ENCODE data around the gene SLC25A43.
"Not testable (repeated sequence)": the region's sequence is repeated elsewhere in the genome, so short reads cannot be mapped to it uniquely, and the experiment has no call there.

The SLC25A43 gene

DNA sequence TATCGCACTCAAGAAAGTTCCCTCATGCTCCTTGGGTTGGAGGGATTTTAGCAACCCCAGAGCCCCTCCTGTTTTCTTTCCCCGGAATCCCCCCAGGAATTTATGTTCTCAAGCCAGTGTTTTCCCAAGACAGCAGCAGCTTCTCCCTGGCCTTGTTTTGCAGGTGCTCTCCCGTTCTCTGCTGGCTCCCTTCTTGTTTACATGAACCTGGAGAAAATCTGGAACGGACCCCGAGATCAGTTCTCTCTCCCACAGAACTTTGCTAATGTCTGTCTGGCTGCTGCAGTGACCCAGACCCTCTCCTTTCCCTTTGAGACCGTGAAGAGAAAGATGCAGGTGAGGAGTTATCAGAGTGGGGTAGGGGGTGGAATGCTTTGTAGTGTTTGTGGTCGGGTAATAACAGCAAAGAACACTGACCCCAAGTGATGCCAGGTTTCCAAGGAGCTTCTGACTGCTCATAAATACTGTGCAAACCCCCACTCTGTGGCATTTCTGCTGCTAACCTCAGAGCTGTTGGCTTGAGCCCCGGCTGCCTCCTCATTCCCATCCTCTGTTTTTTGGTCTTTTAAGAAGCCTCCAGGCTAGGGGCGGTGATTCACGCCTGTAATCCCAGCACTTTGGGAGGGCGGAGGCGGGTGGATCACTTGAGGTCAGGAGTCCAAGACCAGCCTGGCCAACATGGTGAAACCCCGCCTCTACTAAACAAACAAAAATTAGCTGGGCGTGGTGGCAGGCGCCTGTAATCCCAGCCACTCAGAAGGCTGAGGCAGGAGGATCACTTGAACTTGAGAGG is 11.1 kb downstream of the SLC25A43 start:
- no peak for DNase-seq

DNA sequence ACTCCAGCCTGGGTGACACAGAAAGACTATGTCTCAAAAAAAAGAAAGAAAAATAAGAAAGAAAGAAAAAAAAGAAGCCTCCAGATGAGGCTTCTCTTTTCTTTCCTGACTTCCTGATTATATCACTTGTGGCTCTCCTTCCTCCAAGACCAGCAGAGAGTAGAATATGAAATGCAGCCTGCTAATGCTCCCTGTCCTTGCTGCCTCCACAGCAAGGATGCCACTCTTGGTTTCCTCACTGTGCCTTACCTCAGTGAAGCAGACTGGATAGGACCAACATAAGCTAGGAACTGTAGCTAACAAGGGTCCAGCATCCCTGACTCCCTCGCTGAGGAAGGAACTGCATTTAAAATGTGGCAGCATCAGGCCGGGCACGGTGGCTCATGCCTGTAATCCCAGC is 11.7 kb downstream of the SLC25A43 start:
- DNase-seq = no peak

DNA sequence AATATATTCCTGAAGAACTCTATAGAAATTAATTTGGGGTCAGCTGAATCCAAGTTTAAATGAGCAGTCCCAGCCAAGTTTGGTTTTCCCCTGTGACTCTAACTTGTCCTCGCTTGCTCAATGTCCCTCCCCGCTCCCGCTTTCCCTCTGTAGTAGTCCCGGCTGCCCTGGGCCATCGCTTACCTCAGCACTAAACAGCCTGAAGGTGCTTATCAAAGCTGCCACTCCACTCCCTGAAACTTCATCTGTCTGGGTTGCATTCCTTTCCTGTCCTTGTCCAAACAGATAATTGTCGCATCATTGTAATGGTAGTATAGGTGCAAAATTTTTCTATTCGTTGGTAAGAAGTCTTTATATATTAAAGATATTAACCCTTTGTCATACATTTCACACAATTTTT is 12.8 kb downstream of the SLC25A43 start:
- DNase-seq = no peak

DNA sequence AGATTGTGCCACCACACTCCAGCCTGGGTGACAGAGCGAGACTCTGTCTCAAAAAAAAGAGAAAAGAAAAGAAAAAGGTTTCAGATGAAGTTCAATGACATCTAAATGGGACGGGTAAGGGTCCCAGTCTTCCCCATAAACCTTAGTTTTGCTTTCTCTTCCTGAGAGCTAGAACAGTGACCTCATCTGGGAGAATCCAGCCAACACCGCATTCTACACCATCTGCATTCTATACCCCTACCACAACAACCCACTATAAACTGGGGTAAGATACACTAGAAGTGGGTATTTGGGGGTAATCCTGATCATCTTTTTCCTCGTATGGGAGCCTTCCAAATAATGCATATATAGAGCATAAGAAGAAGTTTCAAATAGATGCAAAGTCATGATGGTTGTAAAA is 18.2 kb downstream of the SLC25A43 start:
- no peak for DNase-seq

DNA sequence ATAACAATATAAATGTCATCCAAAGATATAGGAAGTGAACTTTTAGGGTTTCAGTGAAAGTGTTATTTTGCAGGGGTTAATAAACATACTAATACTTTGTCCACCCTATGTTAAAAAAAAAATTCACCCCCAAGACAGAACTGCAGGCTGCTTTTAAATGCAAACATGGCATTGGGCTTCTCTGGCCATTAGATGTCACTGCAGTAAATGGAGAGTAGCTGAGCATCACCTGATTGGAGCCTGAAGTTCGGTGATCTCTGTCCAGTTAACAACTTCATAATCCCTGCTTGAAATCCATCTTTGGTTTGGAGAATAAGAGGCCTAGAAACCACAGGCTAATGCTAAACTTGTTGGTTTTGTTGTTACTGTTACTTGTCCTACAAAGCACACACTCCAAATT is 18.7 kb downstream of the SLC25A43 start:
- DNase-seq = no peak

DNA sequence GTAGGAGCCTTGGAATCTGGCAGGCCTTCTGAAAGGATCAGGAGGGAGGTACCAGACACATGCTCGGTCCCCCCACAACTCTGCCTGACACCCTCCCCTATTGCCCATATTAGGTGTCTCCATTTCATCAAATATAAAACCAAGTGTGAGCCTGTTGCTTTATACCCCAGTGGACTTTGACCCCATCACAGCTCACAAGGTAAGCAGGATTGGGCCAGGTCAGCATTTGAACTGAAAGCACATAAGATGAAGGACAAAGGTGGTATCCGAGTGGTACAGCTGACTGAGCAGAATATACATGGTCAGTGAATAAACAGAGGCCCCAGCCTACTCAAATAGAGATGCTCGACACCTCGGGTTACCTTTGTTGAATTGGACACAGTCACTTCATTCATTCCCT is 20.0 kb downstream of the SLC25A43 start:
- no peak for DNase-seq

DNA sequence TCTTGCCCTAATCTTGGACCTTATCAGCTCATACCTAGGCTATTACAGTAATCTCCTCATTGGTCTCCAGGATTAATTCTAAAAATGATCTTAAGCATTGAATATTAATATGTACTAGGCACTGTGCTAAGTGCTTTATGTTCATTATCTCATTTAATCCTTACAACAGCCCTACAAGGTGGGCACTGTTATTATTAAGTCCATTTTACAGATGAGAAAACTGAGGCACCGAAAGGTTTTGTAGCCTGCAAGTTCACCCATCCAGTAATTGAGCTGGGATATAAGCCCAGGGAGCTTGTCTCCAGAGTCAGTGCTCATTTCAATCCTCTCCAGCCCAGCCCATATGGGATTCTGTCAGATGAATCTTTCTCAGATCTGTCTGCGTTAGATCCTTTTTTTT is 20.8 kb downstream of the SLC25A43 start:
- no peak for DNase-seq

DNA sequence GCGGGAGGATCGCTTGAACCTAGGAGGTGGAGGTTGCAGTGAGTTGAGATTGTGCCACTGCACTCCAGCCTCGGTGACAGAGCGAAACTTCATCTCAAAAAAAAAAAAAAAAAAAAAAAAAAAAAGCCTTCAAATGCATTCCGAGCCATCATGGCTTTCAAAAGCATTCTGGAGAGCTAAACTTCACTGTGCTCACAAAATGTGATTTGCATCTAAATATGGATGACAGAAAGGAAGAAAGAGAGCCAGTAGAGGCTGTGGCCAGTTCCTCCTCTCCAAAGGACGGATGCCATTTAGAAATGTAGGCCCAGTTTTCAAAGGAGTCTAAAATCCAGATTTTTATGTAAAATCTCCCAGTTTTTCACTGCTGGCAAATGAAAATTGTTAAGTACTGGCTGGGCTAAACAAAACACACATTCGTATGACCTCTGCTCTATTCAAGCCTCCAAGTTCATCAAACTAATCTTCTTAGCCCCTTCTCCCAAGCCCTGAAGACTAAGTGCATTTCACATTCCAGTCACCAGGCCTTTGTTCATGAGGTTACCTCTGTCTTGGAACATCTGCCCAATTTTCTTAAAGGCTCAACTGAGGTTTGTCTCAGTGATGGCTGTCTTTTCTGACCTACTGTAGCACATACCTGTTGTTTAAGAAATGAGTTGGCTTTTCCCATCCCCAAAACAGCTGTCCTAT is 22.0 kb downstream of the SLC25A43 start:
- no peak for DNase-seq

DNA sequence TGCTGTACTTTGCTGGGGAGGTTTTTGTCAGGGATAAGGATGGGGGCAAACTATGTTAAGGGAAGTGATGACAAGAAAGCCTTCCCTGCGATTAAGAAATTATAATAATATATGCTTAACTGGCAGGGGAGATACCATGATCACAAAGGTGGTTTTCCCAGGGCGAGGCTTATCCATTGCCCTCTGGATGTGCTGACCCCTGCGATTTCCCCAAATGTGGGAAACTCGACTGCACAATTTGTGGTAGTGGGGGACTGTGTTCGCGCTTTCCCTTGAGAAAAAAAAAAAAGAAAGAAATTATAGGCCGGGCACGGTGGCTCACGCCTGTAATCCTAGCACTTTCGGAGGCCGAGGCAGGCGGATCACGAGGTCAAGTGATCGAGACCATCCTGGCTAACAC is 24.5 kb downstream of the SLC25A43 start:
- no peak for DNase-seq

DNA sequence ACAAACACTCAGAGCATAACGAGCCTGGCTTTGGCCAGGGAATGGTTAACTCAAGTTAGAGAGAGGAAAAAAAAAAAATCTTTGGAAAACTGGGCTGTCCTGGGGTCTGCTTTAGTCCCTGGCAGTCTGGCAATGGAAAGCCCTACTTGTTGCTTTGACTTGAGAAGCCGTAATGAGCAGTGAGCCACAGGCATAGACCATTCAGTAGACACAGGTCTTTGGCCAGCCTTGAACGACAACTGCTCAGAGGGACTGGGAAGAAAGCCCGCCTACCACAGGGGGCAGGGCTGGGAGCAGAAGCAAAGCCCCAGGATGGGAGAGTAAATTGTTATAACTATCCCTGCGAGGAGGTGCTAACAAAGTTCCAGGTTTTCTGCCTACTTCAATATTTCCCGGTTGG is 25.9 kb downstream of the SLC25A43 start:
- DNase-seq = no peak

DNA sequence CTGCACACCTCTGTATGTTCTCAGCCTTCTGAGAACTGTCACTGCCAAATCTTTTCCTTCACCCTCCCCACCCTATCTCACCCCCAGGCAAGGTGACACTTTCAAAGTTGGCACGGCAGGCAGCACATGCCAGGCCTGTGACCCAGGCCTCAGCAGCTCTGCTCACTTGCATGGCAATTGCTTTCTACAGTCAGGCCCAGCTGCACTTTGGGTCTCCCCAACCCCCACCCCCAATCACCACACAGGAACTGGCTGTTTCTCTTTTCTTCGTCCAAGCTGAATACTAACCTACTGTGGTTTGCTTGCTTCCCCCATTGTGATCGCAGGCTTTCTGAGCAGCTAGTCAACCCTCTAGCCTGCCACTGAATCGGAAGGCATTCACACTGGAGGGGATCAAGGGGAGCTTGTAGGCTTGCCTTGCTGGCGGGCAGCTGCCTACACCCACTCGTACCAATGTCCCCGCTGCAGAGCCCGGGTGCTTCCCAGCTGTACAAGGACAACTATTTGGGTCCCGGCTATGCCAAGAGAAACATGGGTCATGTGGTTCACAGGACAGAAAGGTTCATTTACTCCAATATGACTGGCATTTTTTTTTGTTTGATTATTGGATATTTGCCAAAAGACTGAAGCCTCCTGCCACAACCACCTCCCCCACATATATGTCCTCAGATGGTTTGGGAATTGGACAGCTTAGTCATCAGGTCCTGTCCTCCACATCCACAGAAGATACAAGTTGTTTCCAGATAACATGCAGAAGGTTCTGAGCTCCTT is 28.1 kb downstream of the SLC25A43 start:
- DNase-seq = no peak

DNA sequence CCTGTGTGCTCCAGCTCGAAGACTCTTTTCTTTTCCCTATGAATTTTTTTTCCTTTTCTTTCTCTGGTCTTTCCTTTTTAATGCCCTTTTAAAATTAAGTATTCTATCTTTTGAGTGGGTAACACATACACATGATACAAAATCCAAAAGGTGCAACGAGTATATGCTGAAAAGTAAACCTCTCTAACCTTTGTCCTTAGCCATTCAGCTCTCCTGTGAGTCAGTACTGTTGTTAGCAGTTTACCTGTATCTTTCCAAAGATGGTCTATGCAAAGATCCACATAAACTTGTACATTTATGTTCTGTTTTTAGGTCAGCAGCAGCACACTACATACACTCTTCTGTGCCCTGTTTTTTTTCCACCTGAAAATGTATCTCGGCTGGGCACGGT is 28.7 kb downstream of the SLC25A43 start:
- DNase-seq = no peak

DNA sequence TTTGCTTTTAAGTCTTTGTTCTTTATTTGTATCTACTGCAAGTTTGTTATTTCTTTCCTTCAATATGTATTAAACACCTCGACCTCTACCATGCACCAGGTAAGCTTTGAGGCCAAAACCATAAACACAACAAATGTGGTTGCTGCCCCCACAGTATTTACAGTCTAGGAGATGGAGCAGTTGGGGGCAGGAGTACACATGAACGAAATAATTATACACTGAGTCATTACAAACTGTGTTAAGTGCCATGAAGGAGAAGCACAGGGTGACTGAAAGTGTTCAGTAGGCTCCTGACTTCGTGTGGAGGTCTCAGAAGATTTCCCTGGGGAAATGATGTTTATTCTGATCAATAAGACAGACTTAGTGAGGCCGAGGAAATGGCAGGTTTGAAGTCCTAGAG is 30.3 kb downstream of the SLC25A43 start:
- no peak for DNase-seq

DNA sequence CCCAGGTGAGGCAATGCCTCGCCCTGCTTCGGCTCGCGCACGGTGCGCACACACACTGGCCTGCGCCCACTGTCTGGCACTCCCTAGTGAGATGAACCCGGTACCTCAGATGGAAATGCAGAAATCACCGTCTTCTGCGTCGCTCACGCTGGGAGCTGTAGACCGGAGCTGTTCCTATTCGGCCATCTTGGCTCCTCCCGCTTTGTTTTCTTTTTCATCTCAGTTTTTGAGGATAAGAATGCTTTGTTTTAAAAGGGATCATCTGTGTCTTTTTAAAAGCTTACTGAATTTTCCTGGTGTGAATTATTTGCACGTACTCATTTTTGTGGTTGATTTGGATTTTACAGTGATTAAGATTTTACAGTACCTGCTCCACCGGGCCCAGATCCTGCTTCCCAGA is 42.2 kb downstream of the SLC25A43 start:
- not testable (repeated sequence) for DNase-seq

DNA sequence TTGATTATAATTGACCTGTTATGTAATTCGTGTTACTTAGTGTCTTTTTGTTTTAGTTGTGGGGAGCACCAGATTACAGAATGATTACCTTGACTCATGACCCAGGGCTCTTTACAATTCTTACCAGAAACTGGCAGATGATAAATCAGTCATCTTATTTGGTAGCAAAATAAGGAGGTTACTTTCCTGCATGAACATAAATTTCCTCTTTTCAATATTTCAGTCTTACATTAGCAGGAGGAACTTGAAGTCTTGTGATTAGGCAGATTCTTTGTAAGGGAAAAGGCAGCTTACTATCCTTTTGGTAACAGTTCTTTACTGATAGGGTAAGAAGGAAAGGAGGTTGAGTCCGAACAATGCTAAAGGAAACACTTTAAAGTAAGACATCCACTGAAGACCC is 43.1 kb downstream of the SLC25A43 start:
- DNase-seq = no peak

DNA sequence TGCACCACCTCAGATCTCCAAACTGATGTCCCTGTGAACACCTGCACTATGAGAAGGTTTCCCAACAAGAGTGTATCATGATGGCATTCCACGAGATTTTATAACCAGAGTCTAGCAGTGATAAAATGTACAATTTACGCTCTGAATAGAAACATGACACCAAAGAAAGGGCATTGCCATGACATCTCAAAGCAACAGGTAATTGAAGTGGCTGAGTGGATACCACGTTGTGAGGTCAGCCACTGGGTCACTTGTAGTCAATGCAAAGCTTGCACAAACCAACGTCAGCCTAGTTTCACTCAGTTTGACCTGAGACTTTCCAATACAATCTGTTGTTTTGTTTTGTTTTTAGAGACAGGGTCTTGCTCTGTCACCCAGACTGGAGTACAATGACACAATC is 54.1 kb downstream of the SLC25A43 start:
- DNase-seq = no peak

DNA sequence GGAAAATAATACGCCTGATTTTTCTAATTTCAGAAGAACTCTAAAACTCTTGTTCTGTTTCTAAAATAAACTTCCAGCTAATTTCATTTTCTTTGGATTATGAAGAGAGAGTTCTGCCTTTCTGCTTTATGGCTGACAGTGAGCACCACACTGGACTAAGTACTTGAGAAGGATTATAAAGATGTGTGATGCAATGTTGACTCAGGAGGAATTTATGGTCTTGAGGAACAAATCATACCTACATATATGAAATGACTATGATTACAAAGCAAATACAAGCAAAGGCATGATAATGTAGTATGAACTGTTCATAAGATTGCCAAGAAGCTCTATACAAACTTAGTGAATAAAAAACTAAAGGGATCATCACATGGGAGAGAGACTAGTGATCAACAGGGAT is 56.1 kb downstream of the SLC25A43 start:
- DNase-seq = no peak

DNA sequence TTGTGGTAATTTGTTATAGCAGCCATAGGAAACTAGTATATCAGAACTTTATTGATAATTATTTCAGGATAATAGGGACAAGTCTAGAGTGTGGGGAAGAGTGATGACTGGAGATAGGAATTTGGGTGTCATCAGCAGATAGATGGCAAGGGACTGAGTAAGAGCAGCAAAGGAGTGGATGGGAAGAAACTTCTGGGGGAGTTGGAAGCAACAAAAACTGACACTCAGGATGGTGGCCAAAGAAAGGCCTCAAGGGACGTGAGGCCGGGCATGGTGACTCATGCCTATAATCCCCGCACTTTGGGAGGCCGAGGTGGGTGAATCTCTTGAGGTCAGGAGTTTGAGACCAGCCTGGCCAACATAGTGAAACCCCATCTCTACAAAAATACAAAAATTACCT is 60.0 kb downstream of the SLC25A43 start:
- no peak for DNase-seq

DNA sequence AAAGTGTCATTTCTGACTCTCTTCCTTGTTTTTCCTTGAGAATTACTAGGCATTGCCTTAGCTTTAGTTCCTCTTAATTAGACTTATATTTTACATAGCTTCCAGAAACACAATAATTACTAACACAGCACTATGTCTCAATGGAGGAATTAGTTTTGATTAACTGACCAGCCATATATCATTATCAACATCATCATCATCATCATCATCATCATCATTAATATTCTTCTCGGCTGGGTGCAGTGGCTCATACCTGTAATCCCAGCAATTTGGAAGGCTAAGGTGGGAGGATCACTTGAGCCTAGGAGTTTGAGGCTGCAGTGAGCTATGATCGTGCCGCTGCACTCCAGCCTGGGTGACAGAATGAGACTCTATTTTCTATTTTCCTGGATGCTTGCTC is 66.4 kb downstream of the SLC25A43 start:
- no peak for DNase-seq

DNA sequence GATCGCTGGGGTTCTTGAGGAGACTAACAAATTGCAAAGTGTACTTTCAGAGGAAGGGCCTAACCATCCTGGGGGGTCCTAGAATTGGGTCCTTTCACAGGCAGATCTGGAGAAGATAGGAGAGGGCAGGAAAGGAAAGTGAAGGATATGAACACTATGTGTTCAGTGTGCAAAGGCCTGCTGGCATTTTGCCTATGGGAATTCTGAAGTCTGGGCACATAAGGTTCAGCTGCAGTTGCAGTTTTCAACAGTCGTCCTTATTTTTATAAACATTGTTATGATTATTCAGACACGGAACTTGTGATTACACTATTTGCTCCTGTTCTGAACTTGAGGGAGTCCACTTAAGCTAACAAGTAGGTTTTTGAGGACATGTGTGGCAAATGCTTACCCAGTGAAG is 67.8 kb downstream of the SLC25A43 start:
- no peak for DNase-seq

DNA sequence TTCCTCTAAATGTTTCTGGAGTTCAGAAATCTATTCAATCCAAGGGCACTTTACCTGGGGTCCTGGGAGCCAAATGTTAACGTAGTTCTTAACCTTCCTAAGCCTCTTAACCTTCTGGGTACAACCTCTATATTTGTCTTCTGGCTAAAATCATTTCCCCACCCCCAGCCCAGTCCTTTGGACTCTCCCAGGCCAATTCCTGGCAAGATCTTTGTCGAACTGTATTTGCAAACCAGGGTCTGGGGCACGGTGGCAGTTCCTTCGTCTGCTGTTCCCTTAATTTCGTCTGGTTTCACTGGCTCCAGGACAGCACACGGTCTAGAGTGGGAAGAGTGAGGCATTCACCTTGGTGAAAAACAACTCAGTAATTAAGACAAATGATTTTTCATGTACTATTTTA is 68.3 kb downstream of the SLC25A43 start:
- DNase-seq = no peak

DNA sequence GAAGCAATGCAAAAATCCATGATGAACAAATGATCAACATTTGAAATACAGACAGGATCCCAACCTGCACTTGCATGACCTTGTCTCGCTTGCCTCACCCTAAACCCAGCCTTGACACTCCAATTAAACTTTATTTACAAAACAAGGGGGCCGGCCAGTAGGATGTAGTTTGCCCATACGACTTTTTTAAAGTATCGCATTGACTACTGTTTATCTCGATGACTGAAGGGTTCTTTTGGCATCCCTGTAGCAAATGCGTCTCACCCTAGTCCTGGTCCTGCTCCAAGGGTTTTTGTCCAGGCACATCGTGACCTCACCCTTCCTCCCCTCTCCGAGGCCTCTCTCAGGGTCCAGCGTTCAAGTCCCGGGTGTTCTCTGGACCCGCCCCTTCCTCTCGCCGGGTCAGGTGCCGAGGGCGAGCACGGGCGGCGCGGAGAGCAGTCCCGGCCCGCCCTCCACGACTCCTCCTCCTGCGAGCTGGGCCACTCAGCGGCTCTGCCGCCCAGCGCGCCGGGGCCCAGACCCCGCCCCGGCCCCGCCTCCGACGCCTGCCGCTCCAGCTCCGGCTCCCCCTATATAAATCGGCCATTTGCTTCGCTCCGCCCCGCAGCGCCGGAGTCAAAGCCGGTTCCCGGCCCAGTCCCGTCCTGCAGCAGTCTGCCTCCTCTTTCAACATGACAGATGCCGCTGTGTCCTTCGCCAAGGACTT is 68.9 kb downstream of the SLC25A43 start, which contains the start of gene SLC25A5:
Gene SLC25A5 (plus strand): TSS at position 603 of the 709 bp plus-strand sequence. CDS start 72 bp downstream, at position 675.
- peak; percentile 76 for DNase-seq

Measured in activated effector memory CD4-positive, alpha-beta T cell treated with Interleukin-2 at 50 U/mL for 16 hours (primary cell).